SK-N-MC (cell line): ENCODE measurements around the gene CACNA1G.

Experiments used
- EZH2 ChIP-seq: fragments of 200-600 bp; sonication (generic); IDR thresholded peaks from one replicate; pipeline ENCODE4 v1.6.1; 2017; ENCODE audit warnings: antibody characterized with exemption
- POLR2AphosphoS5 ChIP-seq: IDR thresholded peaks from 2 replicates; pipeline ENCODE4 v1.6.1; 2012; ENCODE audit warnings: mild to moderate bottlenecking, low read depth, low read length, borderline replicate concordance

- TF ChIP-seq EZH2 (no peak), POLR2AphosphoS5 (no peak)
Observed at GRCh38 chr17:50665838-50666237, 105.3 kb downstream of the CACNA1G start.
